ENCODE results near the gene RAB27B. TPM values are rescaled to one million over a fixed set of nuclear protein-coding genes. Genes with fewer than 3 reads are reported as not detected.

Gene RAB27B
- total RNA-seq, 1 experiment from 2014 or later: 0.87 TPM

GRCh38 chr18:54787121-54787520, 41.2 kb upstream of the RAB27B start:
- Mint-ChIP-seq H3K9me3 (peaks cover 10% of the 10 kb centered on the region), H3K27ac (no peak overlapping the region), H3K4me3 (no peak overlapping the region), H3K4me1 (peaks cover 1% of the 10 kb centered on the region; the same call in 1 of the 2 replicates), H3K27me3 (ENCODE audit: low read depth) (no peaks in the 10 kb centered on the region), H3K36me3 (no peaks in the 10 kb centered on the region)
- no peak for ATAC-seq
- ChIA-PET CTCF (no interaction called here), POLR2A (interaction anchor here (0.6 kb wide), 1 partner anchor 9 kb away, joined by 3 read pairs; no protein-coding TSS in a partner anchor)
- DNase-seq (ENCODE audit: low spot score): no peak
- TF ChIP-seq MYBL2 (CRISPR knock-in tag; IDR thresholded peaks at IDR 0.05): no peak
- TF ChIP-seq MLX (CRISPR knock-in tag; IDR thresholded peaks at IDR 0.05): no peak
- no peak for TF ChIP-seq ATF6 (CRISPR knock-in tag; IDR thresholded peaks at IDR 0.05)
- TF ChIP-seq USF2 (CRISPR knock-in tag; IDR thresholded peaks at IDR 0.05): no peak
- TF ChIP-seq, protein P1, sequence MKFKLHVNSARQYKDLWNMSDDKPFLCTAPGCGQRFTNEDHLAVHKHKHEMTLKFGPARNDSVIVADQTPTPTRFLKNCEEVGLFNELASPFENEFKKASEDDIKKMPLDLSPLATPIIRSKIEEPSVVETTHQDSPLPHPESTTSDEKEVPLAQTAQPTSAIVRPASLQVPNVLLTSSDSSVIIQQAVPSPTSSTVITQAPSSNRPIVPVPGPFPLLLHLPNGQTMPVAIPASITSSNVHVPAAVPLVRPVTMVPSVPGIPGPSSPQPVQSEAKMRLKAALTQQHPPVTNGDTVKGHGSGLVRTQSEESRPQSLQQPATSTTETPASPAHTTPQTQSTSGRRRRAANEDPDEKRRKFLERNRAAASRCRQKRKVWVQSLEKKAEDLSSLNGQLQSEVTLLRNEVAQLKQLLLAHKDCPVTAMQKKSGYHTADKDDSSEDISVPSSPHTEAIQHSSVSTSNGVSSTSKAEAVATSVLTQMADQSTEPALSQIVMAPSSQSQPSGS (CRISPR knock-in tag; IDR thresholded peaks at IDR 0.05; ENCODE audit: borderline replicate concordance, low read depth): no peak
- TF ChIP-seq JUN (CRISPR knock-in tag; IDR thresholded peaks at IDR 0.05): no peak
- TF ChIP-seq EMX1 (CRISPR knock-in tag; IDR thresholded peaks at IDR 0.05): no peak
- TF ChIP-seq CBFB (CRISPR knock-in tag; IDR thresholded peaks at IDR 0.05; ENCODE audit: low read depth): no peak
- no peak for TF ChIP-seq ZNF232 (CRISPR knock-in tag; IDR thresholded peaks at IDR 0.05)
- TF ChIP-seq SOX15 (CRISPR knock-in tag; IDR thresholded peaks at IDR 0.05): no peak
- no peak for TF ChIP-seq JAZF1 (CRISPR knock-in tag; IDR thresholded peaks at IDR 0.05)
- no peak for TF ChIP-seq NR3C1 (CRISPR knock-in tag; conservative IDR thresholded peaks at IDR 0.05; ENCODE audit: low read depth)
- no peak for TF ChIP-seq SP1 (CRISPR knock-in tag; conservative IDR thresholded peaks at IDR 0.05)
- no peak for TF ChIP-seq FOXP1 (CRISPR knock-in tag; IDR thresholded peaks at IDR 0.05; ENCODE audit: borderline replicate concordance)
- no peak for TF ChIP-seq ZNF263 (CRISPR knock-in tag; IDR thresholded peaks at IDR 0.05; ENCODE audit: low read depth)

DNA sequence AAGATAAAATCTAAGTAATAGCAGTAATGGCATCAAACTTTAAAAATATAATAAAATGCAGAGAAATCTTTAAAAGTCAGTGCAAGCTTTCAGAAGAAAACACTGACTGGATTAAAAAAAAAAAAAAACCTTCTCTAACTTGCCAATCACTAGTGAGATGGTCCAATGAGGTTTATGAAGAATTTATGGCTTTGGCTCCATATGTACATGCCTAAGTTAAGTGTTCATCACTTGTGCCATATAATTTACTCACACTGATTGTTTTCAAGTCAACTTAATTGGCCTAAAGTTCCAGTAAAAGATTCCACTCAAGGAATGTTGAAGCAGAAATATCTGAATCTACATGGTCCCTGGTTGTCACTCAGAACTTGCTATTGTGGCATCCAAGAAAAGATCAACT, 40.7 kb upstream of the RAB27B start:
- POLR2A ChIA-PET: interaction anchor here (0.6 kb wide), 1 partner anchor 9 kb away, joined by 3 read pairs; no protein-coding TSS in a partner anchor
- ATAC-seq: no peak
- CTCF ChIA-PET: no interaction called here
- no peaks in the 10 kb centered on the region for H3K27me3 Mint-ChIP-seq (ENCODE audit: low read depth)
- no peak for DNase-seq (ENCODE audit: low spot score)
- peaks cover 5% of the 10 kb centered on the region; the same call in 1 of the 2 replicates for H3K4me1 Mint-ChIP-seq
- no peak overlapping the region for H3K27ac Mint-ChIP-seq
- peaks cover 10% of the 10 kb centered on the region for H3K9me3 Mint-ChIP-seq
- H3K4me3 Mint-ChIP-seq: no peak overlapping the region
- no peaks in the 10 kb centered on the region for H3K36me3 Mint-ChIP-seq
- TF ChIP-seq GTF2I (CRISPR knock-in tag; conservative IDR thresholded peaks at IDR 0.05) (no peak), NR2C2 (CRISPR knock-in tag; IDR thresholded peaks at IDR 0.05) (no peak), AR (CRISPR knock-in tag; IDR thresholded peaks at IDR 0.05) (no peak), HMGA2 (CRISPR knock-in tag; IDR thresholded peaks at IDR 0.05) (no peak), E2F5 (CRISPR knock-in tag; IDR thresholded peaks at IDR 0.05) (no peak)
- TF ChIP-seq, protein P2, sequence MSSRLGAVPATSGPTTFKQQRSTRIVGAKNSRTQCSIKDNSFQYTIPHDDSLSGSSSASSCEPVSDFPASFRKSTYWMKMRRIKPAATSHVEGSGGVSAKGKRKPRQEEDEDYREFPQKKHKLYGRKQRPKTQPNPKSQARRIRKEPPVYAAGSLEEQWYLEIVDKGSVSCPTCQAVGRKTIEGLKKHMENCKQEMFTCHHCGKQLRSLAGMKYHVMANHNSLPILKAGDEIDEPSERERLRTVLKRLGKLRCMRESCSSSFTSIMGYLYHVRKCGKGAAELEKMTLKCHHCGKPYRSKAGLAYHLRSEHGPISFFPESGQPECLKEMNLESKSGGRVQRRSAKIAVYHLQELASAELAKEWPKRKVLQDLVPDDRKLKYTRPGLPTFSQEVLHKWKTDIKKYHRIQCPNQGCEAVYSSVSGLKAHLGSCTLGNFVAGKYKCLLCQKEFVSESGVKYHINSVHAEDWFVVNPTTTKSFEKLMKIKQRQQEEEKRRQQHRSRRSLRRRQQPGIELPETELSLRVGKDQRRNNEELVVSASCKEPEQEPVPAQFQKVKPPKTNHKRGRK (CRISPR knock-in tag; IDR thresholded peaks at IDR 0.05; ENCODE audit: borderline replicate concordance): no peak
- TF ChIP-seq, protein P3, sequence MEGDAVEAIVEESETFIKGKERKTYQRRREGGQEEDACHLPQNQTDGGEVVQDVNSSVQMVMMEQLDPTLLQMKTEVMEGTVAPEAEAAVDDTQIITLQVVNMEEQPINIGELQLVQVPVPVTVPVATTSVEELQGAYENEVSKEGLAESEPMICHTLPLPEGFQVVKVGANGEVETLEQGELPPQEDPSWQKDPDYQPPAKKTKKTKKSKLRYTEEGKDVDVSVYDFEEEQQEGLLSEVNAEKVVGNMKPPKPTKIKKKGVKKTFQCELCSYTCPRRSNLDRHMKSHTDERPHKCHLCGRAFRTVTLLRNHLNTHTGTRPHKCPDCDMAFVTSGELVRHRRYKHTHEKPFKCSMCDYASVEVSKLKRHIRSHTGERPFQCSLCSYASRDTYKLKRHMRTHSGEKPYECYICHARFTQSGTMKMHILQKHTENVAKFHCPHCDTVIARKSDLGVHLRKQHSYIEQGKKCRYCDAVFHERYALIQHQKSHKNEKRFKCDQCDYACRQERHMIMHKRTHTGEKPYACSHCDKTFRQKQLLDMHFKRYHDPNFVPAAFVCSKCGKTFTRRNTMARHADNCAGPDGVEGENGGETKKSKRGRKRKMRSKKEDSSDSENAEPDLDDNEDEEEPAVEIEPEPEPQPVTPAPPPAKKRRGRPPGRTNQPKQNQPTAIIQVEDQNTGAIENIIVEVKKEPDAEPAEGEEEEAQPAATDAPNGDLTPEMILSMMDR (IDR thresholded peaks at IDR 0.05): no peak
- TF ChIP-seq, protein P1 (CRISPR knock-in tag; IDR thresholded peaks at IDR 0.05; ENCODE audit: borderline replicate concordance, low read depth): no peak

Data from WTC11 (cell line).